GM19328 (cell line): ENCODE measurements around the gene PDRG1.

ENCODE experiments used
- ATAC-seq: cut with Tn5 transposase; IDR thresholded peaks from one replicate; pipeline ENCODE4 v1.9.1; 2021; ENCODE audit warnings: mild to moderate bottlenecking, moderate library complexity; ENCODE audit not compliant: unreplicated experiment

Gene PDRG1

GRCh38 chr20:31967830-31968249 lies 16.0 kb upstream of the PDRG1 start, which contains the start of gene XKR7:
XKR7 (plus strand) TSS chr20:31968151; CDS start chr20:31968176, 25 bp downstream.
- no peak for ATAC-seq

DNA sequence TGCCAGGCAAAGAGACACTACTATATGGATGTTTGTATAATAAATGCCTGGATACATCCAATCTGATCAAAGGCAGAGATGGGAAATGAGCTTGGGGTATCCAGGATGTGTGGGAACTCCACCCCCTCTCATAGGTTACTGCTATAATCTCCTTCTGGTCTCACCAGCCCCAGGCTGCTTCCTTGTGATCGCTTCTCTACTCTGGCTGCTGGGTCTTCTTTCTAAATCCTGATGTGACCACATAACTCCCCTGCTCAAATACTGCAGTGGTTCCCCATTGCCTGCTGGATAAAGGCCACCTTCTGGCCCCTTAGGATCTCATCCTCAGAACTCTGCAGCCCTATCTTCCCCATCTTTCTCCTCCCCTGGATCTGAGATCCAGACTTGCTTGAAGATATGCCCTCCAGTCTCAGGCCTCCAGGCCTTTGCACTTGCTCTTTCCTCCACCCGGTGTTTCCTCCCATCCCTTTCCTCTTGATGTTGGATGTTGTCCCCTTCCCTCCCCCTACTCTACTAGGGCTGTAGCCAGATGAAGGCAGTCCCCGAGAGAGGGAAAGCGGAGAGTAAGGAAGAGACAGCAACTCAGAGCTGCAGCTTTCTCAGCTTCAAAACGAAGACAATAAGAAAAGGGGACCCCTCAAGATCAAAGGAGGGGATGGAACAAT lies 15.3 kb upstream of the PDRG1 start:
- ATAC-seq = no peak

DNA sequence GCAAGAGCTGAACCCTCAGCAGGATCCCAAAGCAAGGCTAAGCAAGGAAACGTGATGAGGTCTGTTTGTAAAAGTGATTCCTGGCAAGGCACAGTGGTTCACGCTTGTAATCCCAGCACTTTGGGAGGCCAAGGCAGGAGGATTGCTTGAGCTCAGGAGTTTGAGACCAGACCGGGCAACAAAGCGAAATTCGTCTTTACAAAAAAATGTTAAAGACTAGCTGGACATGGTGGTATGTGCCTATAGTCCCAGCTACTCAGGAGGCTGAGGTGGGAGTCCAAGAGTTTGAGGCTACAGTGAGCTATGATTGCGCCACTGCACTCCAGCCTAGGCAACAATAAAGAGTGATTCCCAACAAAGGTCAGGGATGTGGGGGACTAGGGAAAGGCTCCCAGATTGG lies 12.0 kb upstream of the PDRG1 start:
- no peak for ATAC-seq

DNA sequence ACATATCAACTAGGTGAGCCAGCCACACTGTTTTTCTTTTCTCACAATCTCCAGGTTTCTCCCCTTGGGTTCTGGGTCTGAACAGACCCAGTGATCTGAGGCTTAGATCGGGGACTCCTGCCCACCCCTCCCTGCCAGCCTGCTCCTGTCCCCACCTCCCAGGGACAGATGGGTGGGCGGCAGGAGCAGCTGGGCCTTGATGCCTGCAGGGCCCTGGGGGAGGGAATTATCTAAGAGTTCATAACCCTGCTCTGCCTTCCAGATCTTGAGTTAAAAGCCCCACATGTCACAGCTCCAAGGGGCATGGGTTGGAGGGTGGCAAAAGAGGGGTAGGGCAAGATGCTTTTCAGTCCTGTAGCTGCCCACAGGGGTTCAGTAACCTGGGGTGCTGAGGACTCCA lies 10.9 kb upstream of the PDRG1 start:
- ATAC-seq = no peak

- no peak for ATAC-seq
Measured at GRCh38 chr20:31956556-31957526, 5.0 kb upstream of the PDRG1 start.

GRCh38 chr20:31954500-31954899 lies 2.7 kb upstream of the PDRG1 start:
- ATAC-seq = no peak

DNA sequence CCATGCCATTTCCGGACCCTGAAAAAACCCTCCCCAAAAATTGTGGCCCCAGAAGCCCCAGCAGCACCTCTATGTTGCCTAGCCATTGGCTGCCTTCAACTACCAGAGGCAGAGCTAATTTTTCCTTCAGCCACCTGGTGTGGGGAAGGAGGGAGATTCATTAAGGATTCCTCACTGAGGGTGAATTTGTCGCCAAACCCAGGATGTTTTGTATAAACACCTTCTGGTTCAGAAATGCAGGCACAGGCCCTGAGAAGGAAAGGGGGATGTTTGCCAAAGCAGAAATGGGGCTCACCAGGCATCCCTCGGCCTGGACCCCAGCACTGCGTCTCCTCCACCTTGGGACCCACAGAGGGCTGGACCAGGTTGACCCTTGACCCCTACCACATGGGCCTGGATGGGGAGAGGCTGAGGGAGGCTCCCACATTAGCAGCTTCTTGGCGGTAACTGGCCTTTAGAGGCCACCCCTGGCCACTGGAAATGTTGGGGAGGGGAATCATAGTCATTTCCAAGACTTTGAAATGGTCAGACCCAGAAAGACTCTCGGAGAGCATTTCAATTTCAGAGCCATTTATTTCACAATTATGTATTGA lies 1.8 kb upstream of the PDRG1 start:
- no peak for ATAC-seq

GRCh38 chr20:31951203-31951529 lies 680 bp downstream of the PDRG1 start:
- ATAC-seq = no peak

- no peak for ATAC-seq
Measured at GRCh38 chr20:31949877-31950646, 1.8 kb downstream of the PDRG1 start.

DNA sequence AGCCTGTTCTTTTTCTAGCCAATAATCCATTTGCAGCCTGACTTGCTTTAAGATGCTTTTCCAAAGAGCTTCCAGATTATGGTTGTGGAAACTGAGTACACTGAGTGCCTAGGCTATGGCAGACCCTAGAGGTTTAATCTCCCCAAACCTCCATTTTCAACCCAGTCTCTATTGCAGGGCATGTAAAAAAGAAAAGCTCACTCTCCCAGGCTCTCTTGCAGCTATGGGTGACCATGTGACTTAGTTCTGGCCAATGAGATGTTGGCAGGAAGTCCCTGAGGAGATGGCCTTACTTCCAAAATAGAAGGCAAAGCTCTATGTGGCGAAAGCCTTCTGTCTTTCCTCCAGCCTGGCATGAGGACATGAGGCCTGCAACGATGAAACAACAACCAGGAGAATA lies 3.8 kb downstream of the PDRG1 start:
- no peak for ATAC-seq

DNA sequence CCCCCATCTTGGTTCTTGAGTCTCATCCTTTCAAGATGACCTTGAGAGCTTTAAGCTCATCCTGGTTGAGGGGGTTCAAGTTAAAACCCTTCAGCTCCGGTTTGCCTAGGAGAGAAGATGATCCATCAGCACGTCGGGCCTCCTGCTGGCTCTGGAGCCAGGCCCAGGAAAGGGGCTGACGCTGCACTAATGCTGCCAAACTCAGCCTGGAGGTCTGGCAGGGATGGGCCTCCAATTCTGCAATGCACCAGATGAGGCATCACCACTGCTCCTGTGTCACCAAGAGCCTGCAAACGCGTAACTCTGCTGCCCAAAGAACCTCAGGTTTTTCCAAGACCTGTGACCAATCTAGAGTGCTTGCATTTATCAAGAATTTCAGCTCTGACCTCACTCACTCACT lies 6.1 kb downstream of the PDRG1 start:
- no peak for ATAC-seq

DNA sequence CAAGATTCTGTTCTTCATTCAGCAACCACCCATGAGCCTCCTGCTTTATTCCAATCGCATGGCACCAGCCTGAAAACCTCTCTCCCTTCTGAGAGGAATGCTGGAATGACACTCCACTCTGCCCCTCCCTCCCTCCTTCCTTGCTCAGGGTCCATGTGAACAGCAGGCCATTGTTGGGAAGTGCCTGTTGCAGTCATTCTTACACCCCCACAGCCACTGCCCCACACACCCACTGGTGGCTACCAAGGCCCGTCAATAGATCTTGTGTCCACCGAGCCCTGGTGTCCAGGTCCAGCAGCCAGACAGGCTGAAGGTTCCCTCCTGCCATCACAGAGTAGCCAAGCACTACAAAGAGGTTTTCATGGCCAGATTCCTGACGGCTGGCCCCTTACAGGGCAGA lies 6.5 kb downstream of the PDRG1 start:
- no peak for ATAC-seq

DNA sequence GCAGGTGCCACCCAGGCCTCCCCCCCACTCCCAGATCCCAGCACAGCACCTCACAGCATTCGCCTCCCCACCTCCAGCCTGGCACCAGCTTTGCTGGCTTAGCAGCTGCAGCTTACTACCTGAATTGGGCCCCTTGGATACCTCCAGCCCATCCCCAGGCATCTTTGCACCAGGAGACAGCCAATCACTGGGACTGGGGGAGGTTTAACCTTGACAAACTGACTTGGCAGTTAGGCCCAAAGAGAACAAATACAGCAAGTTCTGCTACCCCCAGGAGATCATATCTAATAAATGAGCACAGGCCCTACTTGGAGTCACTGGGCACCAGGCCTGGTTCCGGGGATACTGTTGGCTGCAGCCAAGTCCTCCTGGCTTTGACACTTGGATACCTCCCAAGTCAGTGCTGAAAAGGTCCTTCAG lies 8.8 kb downstream of the PDRG1 start:
- ATAC-seq = no peak

GRCh38 chr20:31939661-31940060 lies 12.2 kb downstream of the PDRG1 start:
- no peak for ATAC-seq

- no peak for ATAC-seq
Measured at GRCh38 chr20:31937820-31938219, 14.0 kb downstream of the PDRG1 start.

DNA sequence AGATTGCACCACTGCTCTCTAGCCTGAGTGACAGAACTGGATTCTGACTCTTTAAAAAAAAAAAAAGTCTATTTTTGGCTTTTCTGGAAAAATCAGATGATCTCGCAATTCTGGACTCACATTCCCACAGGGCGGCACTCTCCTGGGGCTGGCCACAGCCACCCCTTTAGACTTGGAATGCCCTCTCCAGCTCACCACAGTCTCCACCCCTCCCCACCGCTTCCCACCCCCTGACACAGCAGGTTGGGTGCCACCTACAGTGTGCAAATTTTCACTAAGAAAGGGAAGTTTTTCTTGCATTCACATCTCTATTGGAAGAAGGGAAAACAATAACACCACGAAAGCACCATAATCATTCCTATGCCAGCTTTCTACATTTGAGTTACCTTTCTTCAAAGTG lies 15.4 kb downstream of the PDRG1 start:
- ATAC-seq = no peak

DNA sequence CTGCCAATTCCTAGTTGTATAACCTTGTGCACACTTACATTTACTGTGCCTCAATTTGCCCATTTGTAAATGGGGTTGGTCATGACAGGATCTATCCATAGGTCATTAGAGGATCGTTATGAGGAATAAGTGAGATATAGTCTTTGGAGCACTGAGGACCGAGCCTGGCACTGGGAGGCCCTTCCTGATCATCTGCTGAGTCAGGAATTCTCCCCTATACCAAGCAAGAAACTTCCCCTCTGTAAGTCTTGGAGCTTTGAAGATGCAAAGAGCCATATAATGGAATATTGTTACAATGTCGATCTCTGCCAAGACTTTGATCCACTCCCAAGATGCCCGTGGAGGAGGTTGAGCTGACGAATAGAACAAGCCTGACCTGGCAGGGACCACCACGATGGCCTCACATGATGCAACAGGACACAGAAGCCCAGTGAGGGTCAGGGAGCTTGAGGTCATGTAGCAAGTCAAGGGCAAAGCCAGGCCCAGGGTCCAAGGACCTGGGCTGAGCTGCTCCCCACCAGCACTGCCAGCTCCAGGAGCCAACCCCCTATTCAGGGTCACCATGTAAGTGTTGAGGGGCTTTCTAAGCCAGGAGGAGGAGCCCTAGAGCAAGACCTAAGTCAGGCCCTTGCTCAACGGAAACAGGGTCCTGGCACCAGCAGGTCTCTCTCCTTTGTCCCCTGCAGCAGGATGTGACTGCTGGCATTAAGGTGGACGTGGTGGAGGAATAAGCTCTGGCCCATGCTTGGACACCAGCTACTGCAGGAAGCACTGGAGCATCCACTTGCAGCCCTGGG lies 16.7 kb downstream of the PDRG1 start:
- ATAC-seq = no peak

DNA sequence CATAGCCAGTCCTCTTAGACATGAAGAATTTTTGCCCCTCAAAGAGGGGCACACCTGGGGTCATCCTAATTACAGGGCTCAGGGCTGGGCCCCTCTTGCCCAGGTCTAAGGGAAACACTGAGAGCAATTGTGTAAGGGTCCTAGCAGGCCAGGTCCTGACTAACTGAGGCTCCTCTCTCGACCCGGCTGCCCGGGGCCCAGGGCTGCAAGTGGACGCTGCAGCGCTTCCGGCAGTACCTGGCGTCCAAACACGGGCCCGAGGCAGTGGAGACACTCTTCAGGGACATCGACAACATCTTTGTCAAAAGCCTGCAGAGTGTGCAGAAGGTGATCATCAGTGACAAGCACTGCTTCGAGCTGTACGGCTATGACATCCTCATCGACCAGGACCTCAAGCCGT lies 17.4 kb downstream of the PDRG1 start:
- no peak for ATAC-seq

GRCh38 chr20:31933698-31934097 lies 18.1 kb downstream of the PDRG1 start:
- no peak for ATAC-seq

DNA sequence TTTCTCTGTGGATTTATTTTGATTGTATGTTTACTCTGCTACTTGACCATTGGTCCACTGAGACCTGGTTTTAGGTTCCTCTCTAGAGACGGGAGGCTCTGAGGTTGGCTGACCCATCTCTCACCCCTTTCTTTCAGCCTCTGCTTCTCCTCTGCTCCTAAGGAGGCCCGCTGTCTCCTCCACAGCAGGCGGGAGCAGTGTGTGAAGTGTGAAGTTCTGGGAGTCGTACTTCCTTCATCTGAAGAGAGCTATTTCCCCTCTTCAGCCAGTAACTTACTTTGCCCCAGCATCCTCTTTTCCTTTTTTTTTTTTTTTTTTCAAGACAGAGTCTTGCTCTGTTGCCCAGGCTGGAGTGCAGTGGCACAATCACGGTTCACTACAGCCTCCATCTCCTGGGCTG lies 21.1 kb downstream of the PDRG1 start:
- no peak for ATAC-seq
